HG03432 (cell line): ENCODE results near the gene LCN1.

ENCODE experiments used
- ATAC-seq: cut with Tn5 transposase; IDR thresholded peaks from one replicate; pipeline ENCODE4 v1.9.1; 2021; ENCODE audit warnings: mild to moderate bottlenecking, moderate library complexity; ENCODE audit not compliant: unreplicated experiment

The LCN1 gene

DNA sequence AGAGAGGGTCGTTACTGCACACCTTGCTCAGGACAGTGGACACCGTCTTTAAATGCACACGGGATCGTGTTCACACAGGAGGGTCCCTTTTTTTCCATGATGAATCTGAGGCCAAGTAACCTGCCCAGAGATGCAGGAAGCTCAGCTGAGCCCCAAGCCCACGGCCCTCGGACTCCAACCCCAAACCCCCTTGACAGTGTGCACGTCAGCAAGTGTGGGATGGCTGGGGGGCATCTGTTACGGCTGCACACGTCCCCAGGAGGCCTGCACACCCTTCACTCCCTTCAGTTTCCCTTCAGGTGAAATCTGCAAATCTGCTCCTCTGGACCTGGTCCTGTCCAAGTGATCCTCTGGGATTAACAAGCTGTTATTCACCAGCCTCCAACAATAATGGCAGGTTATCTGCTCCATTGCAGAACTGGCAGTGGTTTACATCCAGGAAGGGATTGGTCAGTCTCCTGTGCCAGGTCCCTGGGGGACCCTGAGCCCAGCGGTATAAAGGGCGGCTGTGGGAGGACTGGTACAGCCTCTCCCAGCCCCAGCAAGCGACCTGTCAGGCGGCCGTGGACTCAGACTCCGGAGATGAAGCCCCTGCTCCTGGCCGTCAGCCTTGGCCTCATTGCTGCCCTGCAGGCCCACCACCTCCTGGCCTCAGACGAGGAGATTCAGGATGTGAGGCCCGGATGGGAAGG is at the start of gene LCN1:
Gene LCN1 (plus strand): TSS at position 525 of the 692 bp plus-strand sequence. CDS start 58 bp downstream, at position 583.
- ATAC-seq: no peak

DNA sequence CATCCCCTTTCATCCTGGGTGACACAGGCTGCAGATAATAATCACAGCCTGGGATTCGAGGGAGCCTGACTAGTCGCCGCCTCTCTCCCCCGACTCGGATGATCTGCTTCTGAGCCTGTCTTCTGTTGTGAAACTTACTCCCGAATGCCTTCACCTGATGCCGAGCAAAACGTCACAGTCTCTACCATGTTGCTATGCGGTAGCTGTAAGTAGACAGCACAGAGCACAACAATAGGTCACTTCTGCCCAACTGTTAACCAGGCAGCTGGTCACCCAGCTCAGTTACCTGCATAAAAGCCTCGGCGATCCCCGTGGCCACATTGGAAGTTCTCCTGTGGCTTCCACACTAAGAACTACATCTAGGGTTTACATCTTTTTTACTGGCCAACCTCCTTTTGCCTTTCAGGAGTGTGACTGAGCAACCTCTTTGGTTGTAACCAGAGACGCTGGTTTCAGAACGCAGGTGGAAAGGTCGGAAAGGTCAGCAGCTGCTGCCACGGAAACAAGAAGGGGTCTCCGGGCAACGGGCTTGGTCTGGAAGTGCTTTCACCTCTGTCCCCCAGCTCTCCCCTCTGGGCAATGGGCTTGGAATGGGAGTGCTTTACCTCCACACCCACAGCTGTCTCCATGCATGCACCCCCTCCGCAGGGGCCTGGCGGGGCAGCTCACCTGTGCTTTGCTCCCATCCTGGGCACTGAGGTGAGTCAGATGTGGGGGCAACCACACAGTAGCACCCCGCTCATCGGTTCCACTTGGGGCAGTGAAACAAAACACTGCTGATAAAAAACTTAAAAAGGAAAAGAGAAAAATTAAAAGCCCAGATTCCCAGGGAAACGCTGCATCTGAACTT is 49.2 kb upstream of the LCN1 start:
- no peak for ATAC-seq

DNA sequence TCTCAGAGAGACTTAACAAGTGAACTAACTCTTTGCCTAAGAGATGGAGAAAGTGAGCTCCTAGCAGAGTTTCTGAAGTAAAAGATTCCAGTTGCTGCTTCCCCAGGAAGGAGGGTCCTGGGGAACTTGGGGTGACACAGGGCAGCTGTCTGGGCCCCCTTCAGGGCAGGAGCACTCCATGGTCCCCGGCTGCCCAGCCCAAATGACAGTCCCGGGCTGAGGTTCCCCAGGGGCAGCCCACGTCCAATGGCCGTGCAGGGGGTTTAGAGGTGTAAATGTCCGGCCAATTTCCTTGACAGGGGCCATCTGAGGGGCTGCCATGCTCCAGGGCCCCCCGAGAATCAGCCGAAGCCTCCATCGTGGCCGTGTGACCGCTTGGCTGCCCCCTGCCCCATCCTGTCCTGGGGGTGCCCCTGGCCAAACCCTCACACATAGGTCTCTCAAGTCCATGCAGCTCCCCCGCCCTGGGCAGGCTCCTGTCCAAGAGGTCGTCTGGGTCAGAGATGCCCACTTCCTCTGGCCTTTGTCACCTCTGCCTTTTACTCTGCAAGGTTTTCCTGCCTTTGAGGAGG is 47.2 kb upstream of the LCN1 start:
- ATAC-seq: no peak

DNA sequence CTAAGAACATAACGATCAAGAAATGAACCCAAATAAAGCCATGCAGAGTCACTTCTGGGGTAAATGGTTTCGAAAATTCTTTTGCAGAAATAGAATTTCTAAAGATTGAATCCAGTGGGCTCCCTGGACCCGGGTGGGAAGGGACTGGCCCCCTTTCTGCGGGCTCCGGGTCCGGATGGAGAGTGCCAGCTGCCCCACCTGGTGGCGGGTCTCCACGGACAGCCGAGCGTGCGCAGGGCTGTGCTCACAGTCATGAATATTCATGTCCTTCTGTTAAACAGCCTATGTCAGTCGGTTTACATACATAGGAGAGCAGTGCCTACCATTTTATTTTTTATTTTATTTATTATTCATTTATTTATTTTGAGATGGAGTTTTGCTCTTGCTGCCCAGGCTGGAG is 46.3 kb upstream of the LCN1 start:
- no peak for ATAC-seq

DNA sequence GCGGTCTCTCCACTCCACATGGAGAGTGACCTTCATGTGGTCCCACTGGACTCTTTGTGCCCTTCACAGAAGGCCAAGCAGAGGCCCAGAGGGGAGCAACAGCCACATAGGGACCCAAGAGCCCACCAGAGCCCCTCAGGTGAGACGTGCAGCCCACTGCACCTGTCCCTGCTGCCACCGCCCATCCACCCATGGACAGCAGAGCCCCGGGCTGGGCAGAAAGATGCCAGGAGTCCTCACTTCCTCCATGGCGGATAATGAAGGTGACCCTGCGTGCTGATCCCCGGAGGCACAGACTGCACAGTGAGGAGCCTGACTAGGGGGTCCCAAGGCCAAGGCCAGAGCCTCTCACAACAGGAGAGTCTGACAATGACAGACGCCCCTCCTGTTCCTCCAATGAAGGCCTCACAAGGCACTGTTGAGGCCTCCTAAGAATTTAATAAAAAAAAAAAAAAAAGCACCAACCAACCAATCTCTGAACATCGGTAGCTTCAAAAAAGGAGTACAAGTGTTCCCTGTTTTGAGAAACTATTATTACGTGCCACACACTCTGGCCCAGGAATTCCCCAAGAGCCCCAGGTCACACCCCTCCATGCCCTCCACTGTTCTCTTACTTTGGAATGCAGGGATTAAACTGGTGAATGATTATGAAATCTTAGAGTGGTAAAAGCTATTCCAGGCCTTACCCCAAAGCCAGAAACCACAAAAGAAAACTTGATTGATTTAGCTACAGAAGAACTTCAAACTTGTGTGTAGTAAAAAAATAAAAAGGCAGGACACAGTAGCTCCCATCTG is 44.5 kb upstream of the LCN1 start:
- no peak for ATAC-seq

DNA sequence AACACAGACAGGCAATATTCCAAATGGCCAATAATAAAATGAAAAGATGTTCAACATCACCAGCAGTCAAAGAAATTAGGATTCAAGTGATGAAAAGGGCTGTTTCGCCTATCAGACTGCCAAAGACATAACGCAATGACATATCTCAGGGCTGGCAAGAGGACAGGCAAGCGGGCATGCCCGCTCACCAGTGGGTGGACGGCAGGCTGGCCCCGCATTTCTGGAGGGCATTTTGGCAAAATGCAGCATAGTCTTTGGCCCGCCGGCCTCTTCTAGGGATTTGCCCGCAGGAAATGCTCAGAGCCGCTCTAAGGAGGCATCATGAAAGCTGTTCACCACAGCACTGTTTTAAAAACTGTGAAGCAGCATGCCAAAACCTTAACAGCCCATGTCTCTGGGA is 43.0 kb upstream of the LCN1 start:
- no peak for ATAC-seq

DNA sequence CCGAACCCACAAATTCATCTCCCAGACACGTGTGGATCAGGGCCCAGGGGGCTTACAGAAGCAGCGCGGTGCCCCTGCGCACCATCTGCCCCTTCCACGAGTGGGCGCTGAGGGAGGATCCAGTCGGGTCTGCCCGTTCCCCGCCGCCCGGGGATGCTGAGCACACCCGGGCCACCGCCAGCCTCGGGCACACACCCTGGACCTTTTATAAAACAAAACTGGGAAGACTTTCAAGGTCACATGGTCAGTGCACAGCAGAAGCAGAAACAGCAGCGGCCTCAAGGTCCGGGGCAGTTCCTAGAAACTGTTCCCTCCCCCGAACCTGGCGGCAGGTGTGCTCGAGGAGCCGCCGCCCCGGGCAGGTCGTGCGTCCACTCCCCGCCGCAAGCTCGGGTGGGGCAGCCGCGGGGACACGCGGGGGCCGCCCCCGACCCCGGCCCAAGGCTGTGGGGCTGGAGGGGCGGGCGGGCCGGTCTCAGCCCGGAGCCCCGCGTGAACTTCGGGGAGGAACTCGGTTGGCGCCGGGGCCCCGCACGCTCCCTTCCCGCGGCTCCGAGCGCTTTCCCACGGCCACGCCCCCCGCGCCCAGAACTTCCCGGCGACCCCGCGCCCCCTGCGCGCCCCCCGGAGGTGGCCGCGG is 42.3 kb upstream of the LCN1 start:
- no peak for ATAC-seq

DNA sequence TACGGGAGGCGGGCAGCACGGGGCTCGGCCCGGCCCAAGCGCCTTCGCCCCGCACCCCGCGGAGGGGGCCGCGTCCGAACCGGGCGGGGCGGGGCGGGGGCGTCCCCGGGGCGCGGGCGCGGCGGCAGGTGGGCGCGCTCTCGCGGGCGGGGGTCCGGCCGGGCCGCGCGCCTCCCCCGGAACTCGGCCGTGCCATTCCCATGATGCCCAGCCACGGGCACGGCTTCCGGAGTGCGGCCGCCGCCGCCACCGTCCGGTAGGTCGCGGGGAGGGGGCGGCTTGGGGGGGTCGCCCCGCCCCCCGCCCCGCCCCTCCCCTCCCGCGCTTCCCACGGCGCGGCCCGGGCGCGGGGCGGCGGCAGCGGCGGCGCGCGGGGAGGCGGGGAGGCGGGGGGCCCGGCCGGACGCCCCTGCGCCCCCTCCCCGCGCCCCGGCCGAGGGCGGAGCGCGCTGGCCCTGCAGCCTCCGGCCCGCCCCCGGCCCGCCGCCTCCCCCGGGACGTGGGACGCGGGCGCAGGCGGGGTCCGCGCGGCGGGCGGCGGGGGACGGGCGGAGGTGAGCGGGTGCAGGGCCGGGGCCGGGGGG is 41.7 kb upstream of the LCN1 start, which contains the start of gene PPP1R26:
Gene PPP1R26 (plus strand): TSS at position 314 of the 584 bp plus-strand sequence. CDS start 4,729 bp downstream, outside the sequence.
- ATAC-seq: no peak

DNA sequence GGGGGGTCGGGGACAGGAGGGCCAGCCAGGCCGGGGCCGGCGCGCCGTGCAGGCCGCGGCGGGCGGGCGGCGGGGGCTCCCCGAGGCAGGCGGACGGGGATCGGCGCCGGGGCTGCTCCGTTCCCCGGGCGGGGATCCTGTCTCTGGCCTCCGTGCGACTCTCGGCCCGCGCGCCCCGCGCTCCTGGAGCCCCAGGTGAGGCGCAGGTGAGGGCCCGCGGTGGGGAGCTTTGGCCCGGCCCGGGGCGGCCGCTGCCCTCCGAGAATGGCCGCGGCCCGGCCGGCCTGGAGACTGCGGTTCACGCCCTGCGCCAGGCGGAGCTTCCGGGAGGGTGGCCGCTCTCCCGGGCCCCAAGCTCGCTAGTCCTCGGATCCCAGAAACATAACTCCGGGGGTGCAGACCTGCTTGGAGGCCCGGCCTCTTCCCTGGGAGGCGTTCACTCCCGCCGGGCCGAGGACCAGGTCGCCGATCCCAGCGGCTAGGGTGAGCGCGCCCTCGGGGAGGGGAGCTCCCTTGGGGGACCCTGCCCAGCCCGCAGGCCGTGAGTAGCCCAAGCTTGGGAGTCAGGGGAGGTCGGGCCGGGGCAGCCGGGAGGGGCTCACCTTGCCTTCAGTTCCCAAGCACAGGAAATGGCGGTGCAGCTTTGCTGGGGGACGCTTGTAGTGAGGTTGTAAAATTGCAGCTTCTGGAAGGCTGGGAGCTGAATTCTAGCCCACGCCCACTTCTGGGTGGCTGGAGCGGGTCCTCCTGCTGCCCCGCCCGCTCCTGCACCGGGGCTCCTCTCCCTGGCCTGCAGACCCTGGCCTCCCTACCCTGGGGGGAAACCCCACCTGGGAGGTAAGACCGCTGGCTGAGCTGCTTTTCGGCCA is 40.9 kb upstream of the LCN1 start:
- no peak for ATAC-seq

DNA sequence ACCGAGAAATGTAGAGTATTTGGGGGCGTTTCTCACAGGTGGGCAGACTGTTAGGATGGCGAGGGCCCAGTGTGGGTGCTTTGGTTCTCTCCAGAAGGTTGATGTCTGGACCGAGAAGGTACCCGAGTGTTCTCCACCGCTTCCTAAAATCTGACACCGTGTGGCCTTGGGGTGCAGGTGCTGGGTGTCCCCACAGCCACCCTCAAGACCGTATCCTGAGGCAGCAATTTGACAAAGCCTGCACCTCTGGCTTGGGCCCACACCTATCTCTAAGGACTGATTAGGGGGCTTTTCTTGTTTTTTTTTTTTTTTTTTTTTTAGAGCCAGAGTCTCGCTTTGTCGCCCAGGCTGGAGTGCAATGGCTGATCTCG is 40.3 kb upstream of the LCN1 start:
- no peak for ATAC-seq

DNA sequence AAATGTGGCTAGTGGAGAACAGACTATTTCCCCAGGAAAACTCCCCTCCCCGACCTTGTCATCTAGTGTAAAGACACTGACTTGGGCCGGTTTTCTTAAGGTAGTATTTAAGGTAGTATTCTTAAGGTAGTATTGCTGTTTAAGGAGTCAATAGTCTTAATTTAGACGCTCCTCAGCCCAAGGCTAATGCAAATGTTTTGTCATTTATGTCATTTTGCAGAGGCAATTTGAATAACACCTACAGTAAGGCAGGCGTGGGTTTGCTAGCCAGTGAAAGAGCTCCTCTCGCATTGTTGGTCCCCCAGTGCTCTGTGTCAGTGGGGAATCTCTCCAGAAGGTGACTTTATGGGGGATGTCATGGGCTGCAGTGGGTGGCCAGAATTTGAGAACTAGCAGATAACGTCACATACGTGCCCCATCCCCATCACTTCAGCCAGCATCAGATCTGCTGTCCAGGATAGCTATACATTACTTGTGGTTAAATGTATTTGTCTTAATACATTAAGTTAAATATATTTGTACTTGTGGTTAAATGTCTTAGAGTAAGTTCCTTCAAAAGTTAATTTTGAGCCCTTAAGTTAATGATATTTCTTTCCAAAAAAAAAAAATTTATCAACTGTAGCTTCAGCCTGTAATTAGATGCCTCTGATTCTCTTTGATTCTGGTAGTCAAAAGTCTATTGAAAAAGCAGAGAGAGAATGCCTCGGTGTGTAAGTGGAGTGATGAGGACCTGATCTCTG is 39.1 kb upstream of the LCN1 start:
- ATAC-seq: no peak

DNA sequence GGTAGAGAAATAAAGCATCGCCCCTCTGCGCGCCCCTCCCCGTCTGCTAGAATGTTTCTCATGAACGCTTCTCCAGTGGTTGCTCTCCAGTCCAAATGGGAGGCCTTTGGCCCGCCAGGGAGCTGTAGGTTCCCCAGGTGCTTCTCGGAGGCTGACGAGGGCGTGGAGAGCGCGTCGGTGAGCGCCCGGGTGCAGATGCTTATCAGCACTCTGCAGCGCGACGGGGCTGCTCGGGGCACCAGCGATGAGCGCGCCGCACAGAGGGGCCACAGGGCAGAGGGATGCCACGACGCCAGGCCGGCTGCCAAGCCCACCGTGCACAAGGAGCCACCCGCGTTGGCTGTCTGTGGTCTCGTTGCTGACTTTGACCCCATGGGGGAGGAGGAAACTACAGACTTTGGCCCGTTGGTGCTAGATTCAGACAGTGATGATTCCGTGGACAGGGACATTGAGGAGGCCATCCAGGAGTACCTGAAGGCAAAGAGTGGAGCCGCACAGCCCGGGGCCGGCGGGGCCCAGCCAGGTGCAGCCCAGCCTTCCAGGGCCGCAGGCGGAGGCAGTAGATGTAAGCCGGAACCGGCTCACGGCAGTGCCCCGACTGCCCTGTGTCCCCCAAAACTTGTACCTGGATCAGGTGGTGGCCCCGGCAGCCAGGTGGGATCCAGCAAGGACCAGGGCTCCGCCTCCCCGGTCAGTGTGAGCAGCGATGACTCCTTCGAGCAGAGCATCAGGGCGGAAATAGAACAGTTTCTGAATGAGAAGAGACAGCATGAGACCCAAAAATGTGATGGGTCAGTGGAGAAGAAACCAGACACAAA is 36.6 kb upstream of the LCN1 start:
- no peak for ATAC-seq

DNA sequence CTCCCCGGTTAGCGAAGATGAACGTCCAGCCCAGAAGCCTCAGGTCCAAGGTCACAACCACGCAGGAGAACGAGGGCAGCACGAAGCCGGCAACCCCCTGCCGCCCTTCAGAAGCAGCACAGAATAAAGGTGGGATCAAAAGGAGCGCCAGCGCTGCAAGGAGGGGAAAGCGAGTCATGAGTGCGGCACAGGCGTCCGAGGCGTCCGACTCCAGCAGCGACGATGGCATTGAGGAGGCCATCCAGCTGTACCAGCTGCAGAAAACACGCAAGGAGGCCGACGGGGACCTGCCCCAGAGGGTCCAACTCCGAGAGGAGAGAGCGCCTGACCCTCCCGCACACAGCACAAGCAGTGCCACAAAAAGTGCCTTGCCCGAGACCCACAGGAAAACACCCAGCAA is 35.9 kb upstream of the LCN1 start:
- ATAC-seq: no peak

DNA sequence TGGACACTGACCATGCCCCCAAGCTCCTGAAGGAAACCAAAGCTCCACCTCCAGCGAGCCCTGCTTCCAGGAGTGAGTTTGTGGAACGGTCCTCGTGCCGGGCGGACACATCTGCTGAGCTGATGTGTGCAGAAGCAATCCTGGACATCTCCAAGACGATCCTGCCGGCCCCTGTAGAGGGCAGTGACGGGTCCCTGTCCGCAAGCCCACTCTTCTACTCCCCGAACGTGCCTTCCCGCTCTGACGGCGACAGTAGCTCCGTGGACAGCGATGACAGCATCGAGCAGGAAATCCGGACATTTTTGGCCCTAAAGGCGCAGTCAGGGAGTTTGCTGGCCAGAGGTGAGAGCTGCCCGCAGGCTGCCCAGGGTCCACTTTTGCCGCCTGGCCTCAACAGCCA is 35.4 kb upstream of the LCN1 start:
- no peak for ATAC-seq

DNA sequence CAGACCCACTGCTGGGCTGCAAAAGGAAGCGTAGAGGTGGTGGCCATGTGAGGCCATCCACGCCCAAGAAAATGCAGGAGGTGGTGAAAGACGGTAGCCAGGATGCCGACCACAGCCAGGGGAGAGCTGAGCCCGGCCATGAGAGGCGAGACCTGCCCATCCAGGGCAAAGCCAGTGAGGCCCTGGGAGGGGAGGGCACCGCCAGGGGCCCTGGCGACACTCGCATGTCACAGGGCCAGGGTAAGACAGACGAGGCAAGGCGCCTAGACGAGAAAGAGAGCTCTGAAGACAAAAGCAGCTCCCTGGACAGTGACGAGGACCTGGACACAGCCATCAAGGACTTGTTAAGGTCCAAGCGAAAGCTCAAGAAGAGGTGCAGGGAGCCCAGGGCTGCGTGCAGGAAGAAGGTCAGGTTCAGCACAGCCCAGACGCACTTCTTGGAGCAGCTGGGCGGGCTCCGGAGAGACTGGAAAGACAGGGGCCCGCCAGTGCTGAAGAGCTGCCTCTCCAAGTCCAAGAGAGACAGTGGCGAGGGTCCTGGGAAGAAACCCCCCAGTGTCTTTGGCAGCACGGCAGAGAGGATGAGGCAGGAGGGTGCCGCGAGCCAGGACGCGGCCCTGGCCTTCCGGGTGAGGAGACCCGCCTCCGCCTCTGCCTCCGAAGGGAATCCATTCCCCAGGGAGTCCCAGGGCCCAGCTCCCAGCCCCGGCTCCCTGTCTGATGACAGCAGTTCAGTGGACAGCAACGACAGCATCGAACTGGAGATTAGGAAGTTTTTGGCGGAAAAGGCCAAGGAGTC is 34.8 kb upstream of the LCN1 start:
- ATAC-seq: no peak

DNA sequence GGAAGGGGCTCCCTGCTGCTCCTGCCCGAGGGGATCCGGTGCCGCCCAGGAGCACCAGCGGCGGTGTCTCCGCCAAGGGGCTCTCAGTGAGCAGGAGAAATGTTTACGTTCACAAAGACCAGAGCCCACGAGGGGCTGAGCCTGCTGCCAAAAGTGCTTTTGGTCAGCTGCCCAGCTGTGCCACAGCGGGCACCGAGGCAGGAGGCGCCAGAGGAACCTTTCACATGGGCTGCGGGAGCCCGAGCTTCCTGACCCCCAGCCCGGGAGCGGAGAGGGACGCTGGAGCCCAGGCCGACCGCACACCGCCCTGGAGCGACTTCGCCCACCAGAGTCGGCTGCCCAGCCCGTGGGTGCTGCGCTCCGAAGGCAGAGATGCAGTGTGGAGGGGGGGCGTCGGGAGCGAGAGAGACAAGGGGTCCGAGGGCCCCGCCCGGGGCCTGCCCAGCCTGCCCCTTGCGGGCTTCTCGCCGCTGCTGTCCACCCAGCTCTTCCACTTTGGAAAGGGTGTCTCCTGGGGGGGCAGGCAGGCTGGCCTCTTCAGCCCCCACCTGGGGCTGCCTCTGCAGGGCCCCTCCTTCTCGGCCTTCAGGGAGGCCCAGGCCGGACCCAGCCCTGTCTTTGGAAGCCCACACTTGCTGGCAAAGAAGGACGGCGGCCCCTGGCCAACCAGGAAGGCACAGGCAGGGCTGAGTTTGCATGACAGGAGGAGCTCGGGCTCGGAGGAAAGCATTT is 33.8 kb upstream of the LCN1 start:
- no peak for ATAC-seq

DNA sequence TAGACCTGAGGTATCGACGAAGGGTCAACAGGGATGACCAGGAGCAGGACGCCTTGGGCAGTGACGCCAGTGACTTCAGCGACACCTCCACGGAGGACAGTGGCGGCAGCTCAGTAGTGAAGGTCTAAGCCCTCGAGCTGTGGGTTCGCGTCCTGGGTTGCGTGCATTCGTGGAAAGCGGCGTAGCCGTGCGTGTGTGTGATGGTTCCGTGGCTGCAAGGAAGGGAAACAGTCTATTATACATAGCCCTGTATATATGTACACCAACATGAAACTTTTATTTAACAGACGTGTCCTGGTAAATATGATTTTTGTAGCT is 33.3 kb upstream of the LCN1 start:
- ATAC-seq: no peak
